Gastroesophageal sphincter (tissue), 3 donors: ENCODE measurements around the gene MRPS7.

Source experiments
- EP300 ChIP-seq: sonication (generic); formaldehyde crosslinking; IDR thresholded peaks from one replicate; pipeline ENCODE4 v1.6.1; 2017; ENCODE audit warnings: antibody characterized with exemption, mild to moderate bottlenecking
- POLR2A ChIP-seq, 2 donors: fragments of 450-650 bp; IDR thresholded peaks; one replicate each; pipeline ENCODE4 v1.6.1; 2017; ENCODE audit warnings: antibody characterized with exemption in 2 of 2, mild to moderate bottlenecking in 2 of 2, moderate library complexity in 1 of 2
- POLR2AphosphoS5 ChIP-seq: sonication (generic); formaldehyde crosslinking; IDR thresholded peaks from one replicate; pipeline ENCODE4 v1.6.1; 2017; ENCODE audit warnings: antibody characterized with exemption
- TF ChIP-seq, protein P1 (sequence below), 4 experiments: fragments of 200-600 bp in 2 of 4; fragments of 450-650 bp in 2 of 4; sonication (generic) in 1 of 4; IDR thresholded peaks; one replicate each; pipeline ENCODE4 v1.5.1; 2017 to 2019; ENCODE audit warnings: antibody characterized with exemption in 4 of 4, mild to moderate bottlenecking in 2 of 4, moderate library complexity in 2 of 4

DNA sequence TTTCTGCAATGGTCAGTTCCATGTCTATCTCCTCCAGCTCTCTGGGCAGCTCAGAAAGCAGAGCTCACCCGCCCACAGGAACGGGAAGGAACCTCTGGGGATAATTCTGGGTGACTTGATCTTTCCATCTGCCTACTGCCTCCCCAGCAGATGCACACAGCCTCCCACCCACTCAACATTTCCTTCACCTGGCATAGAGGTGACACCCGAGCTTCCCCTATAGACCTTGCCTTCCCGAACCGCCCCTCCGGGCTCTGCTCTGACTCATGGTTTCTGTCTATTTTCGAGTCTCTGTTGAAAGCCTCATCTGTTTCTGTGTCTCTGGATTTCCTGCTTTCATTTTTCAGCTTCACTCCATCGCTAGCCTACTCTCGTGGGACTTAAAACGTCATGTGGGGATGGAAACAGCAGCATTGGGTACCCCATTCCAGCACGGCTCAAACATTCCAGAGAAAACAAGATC is 11.6 kb upstream of the MRPS7 start:
- no peak for TF ChIP-seq POLR2A (IDR thresholded peaks at IDR 0.05)
- TF ChIP-seq POLR2AphosphoS5 = no peak
- TF ChIP-seq, protein P1, sequence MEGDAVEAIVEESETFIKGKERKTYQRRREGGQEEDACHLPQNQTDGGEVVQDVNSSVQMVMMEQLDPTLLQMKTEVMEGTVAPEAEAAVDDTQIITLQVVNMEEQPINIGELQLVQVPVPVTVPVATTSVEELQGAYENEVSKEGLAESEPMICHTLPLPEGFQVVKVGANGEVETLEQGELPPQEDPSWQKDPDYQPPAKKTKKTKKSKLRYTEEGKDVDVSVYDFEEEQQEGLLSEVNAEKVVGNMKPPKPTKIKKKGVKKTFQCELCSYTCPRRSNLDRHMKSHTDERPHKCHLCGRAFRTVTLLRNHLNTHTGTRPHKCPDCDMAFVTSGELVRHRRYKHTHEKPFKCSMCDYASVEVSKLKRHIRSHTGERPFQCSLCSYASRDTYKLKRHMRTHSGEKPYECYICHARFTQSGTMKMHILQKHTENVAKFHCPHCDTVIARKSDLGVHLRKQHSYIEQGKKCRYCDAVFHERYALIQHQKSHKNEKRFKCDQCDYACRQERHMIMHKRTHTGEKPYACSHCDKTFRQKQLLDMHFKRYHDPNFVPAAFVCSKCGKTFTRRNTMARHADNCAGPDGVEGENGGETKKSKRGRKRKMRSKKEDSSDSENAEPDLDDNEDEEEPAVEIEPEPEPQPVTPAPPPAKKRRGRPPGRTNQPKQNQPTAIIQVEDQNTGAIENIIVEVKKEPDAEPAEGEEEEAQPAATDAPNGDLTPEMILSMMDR (IDR thresholded peaks at IDR 0.05) = no peak
- no peak for TF ChIP-seq EP300
